ENCODE results near the gene TYSND1.

- TF ChIP-seq ZNF274 (IDR thresholded peaks at IDR 0.05; ENCODE audit: low read depth, low read length), result no peak
- no peak for TF ChIP-seq YY1 (IDR thresholded peaks at IDR 0.05; ENCODE audit: insufficient read depth, insufficient read length)
Measured at GRCh38 chr10:70097459-70097858, 49.0 kb downstream of the TYSND1 start.
